GM21723 (cell line): ENCODE measurements around the gene POR.
"Not testable (repeated sequence)": the region's sequence is repeated elsewhere in the genome, so short reads cannot be mapped to it uniquely, and the experiment has no call there.

Source experiments
- ATAC-seq: cut with Tn5 transposase; IDR thresholded peaks from one replicate; pipeline ENCODE4 v1.9.1; 2021; ENCODE audit warnings: mild to moderate bottlenecking, moderate library complexity; ENCODE audit not compliant: unreplicated experiment

Gene POR

GRCh38 chr7:75988568-75989499 lies 73.9 kb downstream of the POR start:
- ATAC-seq = no peak

GRCh38 chr7:75989500-75990388 lies 74.8 kb downstream of the POR start:
- ATAC-seq = no peak

GRCh38 chr7:75991531-75992082 lies 76.7 kb downstream of the POR start:
- no peak for ATAC-seq

DNA sequence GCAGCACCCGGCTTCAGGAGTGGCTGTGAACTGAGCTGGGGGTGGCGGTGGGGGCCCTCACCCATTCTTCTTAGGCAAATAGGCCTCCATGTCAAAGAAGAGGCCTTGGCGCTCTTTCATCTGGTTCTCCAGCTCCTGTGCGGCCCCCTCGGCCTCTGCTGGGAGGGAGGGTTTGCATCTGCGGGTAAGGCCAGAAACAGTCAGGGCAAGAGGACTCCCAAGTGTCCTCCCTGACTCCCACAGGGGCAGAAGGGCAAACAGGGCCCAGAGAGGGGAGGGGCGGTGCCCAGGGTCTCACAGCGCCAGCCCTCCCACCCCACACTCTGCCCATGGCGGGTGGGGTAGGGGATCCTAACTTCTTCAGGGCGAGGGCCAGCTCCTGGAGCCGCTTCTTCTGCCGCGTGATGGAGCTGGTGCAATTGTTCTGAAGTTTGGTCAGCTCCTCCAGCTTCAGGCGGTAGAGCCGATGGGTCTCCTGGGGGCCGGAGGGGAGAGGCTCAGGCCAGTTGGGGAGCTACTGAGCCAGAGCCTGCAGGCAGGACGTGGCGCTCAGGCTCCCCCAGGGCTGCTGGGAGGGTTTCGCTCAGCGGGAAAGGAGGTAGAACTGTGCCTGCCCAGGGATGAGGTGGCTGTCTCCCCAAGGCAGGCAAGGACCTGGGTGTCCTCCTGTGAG lies 77.3 kb downstream of the POR start:
- no peak for ATAC-seq

DNA sequence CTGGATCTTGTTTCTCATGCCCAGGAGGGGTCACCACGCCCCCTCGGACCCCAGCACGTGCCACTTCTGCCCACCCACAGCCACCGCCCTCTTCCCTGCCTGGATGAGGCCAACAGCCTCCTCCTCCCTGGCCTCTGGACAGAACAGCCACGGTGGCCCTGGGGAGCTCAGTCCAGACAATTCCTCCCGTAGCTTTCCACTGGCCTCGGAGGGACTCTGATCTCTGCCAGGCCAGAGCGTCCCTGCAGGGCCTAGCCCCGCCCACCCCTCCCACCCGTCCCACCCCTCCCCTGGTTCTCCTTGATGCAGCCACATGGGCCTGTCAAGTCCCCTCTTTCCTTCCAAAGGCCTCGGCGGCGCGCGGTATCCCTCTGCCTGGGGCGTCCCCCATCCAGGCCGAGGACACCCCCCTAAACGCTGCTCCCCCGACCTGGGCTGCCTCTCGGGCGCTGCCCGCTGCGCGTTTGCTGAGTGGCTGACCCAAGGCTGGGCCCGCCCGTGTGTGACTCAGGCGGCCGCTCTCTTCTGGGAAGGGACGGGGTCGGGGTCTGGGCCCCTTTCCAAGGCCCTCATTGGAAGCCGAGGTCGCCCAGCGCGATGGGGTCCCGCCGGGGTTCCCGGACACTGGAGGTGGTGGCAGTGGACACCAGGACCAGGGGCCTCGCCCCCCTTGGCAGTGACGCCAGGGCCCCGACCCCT lies 78.9 kb downstream of the POR start:
- peak; percentile 22 for ATAC-seq

DNA sequence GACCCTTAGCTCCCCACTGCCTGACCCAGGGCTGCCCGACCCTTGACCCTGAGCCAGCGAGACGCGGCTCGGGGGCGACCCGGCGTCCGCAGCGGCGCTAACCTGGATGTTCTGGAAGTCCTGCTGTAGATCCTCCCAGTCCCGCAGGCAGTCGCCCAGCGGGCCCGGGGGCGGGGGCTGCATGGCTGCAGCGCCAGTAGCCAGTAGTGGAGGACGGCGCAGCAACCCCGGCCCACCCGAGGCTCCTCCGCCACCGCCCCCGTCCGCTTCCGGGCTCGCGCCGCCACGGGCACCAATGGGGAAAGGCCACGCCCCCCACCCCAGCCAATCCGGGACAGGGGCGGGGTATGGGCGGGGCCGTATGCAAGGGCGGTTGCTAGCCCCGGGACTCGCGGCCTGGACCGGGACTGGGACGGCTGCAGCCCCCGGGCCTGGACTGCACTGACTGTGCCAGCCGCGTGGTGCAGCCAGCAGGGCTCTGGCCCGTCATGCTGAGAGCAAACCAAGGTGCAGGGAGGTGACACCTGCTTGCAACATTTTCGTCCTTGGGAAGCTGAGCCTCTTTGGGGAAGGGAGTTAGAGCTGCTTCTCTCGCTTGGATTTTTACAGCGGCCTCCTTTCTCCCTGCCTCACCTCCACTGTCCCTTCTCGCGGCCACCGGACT lies 79.6 kb downstream of the POR start, which contains the start of gene TMEM120A:
TMEM120A (minus strand) TSS at position 208 of the 664 bp plus-strand sequence; CDS start at position 183, 25 bp downstream.
- peak; percentile 92 for ATAC-seq

DNA sequence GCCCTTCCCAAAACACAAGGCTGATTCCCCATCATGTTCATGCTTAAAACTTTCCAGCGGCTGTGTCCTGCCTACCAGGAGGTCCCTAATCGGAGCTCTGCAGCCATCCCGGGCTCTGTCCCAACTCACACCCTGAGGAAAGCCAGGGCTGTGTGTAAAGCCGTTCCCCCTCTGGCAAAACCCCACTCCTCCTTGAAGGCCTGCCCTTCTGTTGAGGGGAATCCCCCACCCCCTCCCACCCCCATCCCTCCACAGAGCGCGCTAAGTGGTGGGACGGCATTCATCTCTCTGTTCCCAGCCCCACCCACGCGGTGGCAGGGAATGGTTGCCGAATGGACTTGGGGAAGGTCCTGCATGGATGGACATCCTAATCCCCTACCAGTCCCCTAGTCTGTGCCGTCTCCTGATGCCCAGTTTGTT lies 80.1 kb downstream of the POR start:
- ATAC-seq = no peak

DNA sequence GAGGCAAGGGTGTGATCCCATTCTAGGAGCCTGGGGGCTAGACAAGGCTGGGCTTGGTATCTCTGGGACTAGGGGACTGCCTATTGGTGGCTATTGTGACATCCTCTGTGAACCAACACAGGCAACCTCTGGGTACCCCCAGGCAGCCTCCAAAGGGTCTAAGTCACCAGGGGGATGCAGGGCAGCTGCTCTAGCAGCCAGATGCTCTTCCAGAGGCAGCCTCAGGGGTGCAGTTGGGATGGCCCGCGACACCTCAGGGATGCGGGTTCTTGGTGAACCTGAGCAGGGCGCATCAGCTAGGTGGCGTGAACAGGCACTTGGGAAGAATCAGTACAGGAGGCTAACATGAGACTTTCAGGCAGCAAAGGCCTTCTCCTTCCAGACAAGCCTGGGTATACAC lies 81.0 kb downstream of the POR start:
- ATAC-seq = no peak

- ATAC-seq = no peak
Measured at GRCh38 chr7:75996476-75996875, 81.5 kb downstream of the POR start.

- ATAC-seq = no peak
Measured at GRCh38 chr7:75998038-75998437, 83.1 kb downstream of the POR start.

GRCh38 chr7:76000566-76000965 lies 85.6 kb downstream of the POR start:
- no peak for ATAC-seq

- no peak for ATAC-seq
Measured at GRCh38 chr7:76002139-76002538, 87.2 kb downstream of the POR start.

- no peak for ATAC-seq
Measured at GRCh38 chr7:76002822-76003221, 87.9 kb downstream of the POR start.

- no peak for ATAC-seq
Measured at GRCh38 chr7:76003351-76003750, 88.4 kb downstream of the POR start.

DNA sequence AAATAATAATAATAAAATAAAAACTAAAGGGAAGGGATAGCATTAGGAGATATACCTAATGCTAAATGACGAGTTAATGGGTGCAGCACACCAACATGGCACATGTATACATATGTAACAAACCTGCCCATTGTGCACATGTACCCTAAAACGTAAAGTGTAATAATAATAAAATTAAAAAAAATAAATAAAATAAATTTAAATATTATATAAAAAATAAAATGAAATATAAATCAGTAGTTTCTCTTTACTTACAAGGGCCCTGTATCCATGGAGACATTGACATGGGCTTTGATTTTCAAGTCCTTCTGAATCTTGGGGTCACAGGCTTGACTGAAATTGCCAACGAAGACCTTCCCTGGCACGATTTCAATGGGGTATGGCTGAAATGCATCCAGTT lies 90.0 kb downstream of the POR start:
- not testable (repeated sequence) for ATAC-seq

DNA sequence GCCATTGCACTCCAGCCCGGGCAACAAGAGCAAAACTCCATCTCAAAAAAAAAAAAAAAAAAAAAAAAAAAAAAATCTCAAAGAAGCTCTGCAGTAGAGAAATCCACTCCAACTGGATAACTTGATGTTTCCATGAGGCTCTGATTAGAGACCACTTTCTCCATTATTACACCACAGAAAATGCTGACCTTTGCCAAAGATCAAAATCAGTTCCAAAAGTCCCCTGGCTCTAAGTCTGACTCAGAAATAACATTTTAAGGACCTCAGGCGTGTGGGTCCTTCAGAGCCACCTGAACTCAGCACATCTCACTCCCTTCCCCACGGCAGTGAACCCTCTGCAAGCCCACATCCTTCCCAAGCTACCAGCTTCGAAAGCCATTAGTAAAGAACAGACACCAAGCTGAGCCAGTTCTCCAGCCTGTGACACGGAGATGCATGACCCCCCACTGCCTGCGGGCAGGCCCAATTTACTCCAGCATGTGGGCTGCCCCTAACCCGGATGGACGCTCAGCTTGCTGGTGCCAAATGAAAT lies 93.3 kb downstream of the POR start:
- no peak for ATAC-seq

- no peak for ATAC-seq
Measured at GRCh38 chr7:76009672-76010600, 95.0 kb downstream of the POR start.

DNA sequence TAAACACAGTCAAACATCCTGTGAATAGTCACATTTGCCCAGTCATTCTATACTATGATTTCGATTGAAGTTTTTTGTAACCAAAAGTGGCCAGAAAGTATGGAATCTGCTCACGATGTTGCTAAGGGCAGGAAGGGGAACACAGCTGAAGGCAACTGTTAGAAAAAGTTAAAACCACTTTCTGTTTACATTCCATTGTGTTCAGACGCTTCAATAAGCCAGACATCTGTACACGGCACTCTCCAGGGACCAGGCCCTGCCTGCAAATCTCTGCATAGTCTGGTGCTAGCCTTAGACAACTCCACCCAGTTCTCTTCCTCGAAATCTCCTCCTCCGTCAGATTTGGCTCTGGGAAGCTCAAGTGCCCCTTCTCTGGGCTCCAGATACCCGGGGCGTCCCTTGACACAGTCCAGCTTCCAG lies 96.5 kb downstream of the POR start:
- ATAC-seq = no peak
